ENCODE data around the gene SLC25A4.

DNA sequence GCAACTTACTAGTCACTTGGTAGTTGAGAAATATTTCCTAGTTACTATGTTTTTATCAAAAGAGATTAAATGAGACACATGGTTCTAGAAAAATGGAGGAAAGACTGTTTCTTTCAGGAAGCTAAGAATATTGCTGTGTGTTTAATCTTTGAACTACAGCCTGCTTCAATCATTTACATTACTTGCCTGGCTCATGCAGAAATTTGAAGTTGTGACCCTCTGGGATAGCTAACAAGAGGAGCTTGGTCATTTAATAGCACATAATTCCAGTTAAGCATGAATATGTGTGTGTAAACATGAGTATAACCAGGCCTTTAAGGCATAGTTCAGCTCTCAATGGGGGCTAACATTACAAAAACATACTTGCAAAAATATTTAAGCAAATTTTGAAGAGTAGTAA lies 44.6 kb upstream of the SLC25A4 start:
- TF ChIP-seq CTCF (conservative IDR thresholded peaks at IDR 0.05) (no peak), ZFX (IDR thresholded peaks at IDR 0.05) (no peak)

Data from C4-2B (cell line).